ENCODE results near the gene RBP5.

GRCh38 chr12:7127916-7128626 is 618 bp downstream of the RBP5 start:
- TF ChIP-seq EP300 (IDR thresholded peaks at IDR 0.05), result no peak
- TF ChIP-seq CTCF (IDR thresholded peaks at IDR 0.05), result no peak
- no peak for TF ChIP-seq POLR2A (IDR thresholded peaks at IDR 0.05)
- TF ChIP-seq POLR2AphosphoS5 (IDR thresholded peaks at IDR 0.05), result no peak

All from stomach (tissue), 4 donors.